ENCODE measurements around the gene ZPLD1. TPM values are rescaled to one million over a fixed set of nuclear protein-coding genes. Genes with fewer than 3 reads are reported as not detected.

Gene ZPLD1
- total RNA-seq, 3 donors from 2014 or later, result 0.32 TPM; not detected in 2

GRCh38 chr3:102419786-102420185 lies 15.0 kb upstream of the ZPLD1 start:
- intact Hi-C loops (cut with DNase I, micrococcal nuclease), result no loop called here
- H3K9me3 ChIP-seq, result no peaks in the 10 kb centered on the region
- ATAC-seq (no peak), DNase-seq (no peak)
- no peak overlapping the region for H3K4me3 ChIP-seq
- no peaks in the 10 kb centered on the region for H3K36me3 ChIP-seq (ENCODE audit: low read depth)
- TF ChIP-seq CTCF (IDR thresholded peaks at IDR 0.05), result no peak
- H3K4me1 ChIP-seq (ENCODE audit: low read depth), result no peaks in the 10 kb centered on the region

- ATAC-seq, result no peak
- no peak overlapping the region for H3K4me3 ChIP-seq
- no peaks in the 10 kb centered on the region for H3K36me3 ChIP-seq (ENCODE audit: low read depth)
- TF ChIP-seq CTCF (IDR thresholded peaks at IDR 0.05), result no peak
- intact Hi-C loops (cut with DNase I, micrococcal nuclease), result no loop called here
- no peaks in the 10 kb centered on the region for H3K4me1 ChIP-seq (ENCODE audit: low read depth)
- H3K9me3 ChIP-seq, result no peaks in the 10 kb centered on the region
- DNase-seq, result no peak
Measured at GRCh38 chr3:102441832-102442231, 7.0 kb downstream of the ZPLD1 start.

GRCh38 chr3:102443021-102443420 lies 8.2 kb downstream of the ZPLD1 start:
- intact Hi-C loops (cut with DNase I, micrococcal nuclease), result no loop called here
- no peaks in the 10 kb centered on the region for H3K36me3 ChIP-seq (ENCODE audit: low read depth)

GRCh38 chr3:102444101-102444500 lies 9.3 kb downstream of the ZPLD1 start:
- H3K4me1 ChIP-seq (ENCODE audit: low read depth), result no peaks in the 10 kb centered on the region
- H3K4me3 ChIP-seq, result no peak overlapping the region
- no peak for DNase-seq
- intact Hi-C loops (cut with DNase I, micrococcal nuclease), result no loop called here
- TF ChIP-seq CTCF (IDR thresholded peaks at IDR 0.05), result no peak
- no peak for ATAC-seq
- no peaks in the 10 kb centered on the region for H3K36me3 ChIP-seq (ENCODE audit: low read depth)
- H3K9me3 ChIP-seq, result no peaks in the 10 kb centered on the region

More at GRCh38 chr3:102443021-102443420, 8.2 kb downstream of the ZPLD1 start:
- Histone ChIP-seq H3K9me3 (no peaks in the 10 kb centered on the region), H3K4me1 (ENCODE audit: low read depth) (no peaks in the 10 kb centered on the region), H3K4me3 (no peak overlapping the region)
- DNase-seq, result no peak
- TF ChIP-seq CTCF (IDR thresholded peaks at IDR 0.05), result no peak
- ATAC-seq, result no peak

GRCh38 chr3:102447272-102447671 lies 12.5 kb downstream of the ZPLD1 start:
- Histone ChIP-seq H3K9me3 (no peaks in the 10 kb centered on the region), H3K4me3 (no peak overlapping the region), H3K36me3 (ENCODE audit: low read depth) (no peaks in the 10 kb centered on the region), H3K4me1 (ENCODE audit: low read depth) (no peaks in the 10 kb centered on the region)
- intact Hi-C loops (cut with DNase I, micrococcal nuclease), result no loop called here
- TF ChIP-seq CTCF (IDR thresholded peaks at IDR 0.05), result no peak
- ATAC-seq (no peak), DNase-seq (no peak)

GRCh38 chr3:102449341-102449740 lies 14.5 kb downstream of the ZPLD1 start:
- no peaks in the 10 kb centered on the region for H3K9me3 ChIP-seq
- no peaks in the 10 kb centered on the region for H3K36me3 ChIP-seq (ENCODE audit: low read depth)
- DNase-seq, result no peak
- intact Hi-C loops (cut with DNase I, micrococcal nuclease), result no loop called here
- H3K4me1 ChIP-seq (ENCODE audit: low read depth), result no peaks in the 10 kb centered on the region
- TF ChIP-seq CTCF (IDR thresholded peaks at IDR 0.05), result no peak
- no peak overlapping the region for H3K4me3 ChIP-seq
- no peak for ATAC-seq
